ENCODE data around the gene TMEM170B.

Gene TMEM170B

DNA sequence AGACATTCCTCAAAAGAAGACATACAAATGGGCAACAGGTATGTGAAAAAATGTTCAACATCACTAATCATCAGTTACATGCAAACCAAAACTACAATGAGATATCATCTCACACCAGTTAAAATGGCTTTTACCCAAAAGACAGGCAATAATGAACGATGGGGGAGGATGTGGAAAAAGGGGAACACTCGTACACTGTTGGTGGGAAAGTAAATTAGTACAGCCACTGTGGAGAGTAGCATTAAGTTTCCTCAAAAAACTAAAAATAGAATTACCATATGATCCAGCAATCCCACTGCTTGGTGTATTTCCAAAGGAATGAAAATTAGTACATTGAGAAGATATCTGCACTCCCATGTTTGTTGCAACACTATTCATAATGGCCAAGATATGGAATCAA, 8.6 kb upstream of the TMEM170B start:
- Histone ChIP-seq H3K79me2 (ENCODE audit: low read length) (no peaks in the 10 kb centered on the region), H3K9me3 (replicated peaks; ENCODE audit: insufficient read depth, low read length) (no peaks in the 10 kb centered on the region), H4K20me1 (ENCODE audit: insufficient read depth, low read length) (no peaks in the 10 kb centered on the region), H3K36me3 (replicated peaks; ENCODE audit: insufficient read depth, low read length) (no peaks in the 10 kb centered on the region), H3K9me2 (replicated peaks; ENCODE audit: insufficient read depth, low read length) (no peaks in the 10 kb centered on the region), H3K4me2 (ENCODE audit: low read depth, low read length) (no peak overlapping the region), H3F3A (ENCODE audit: insufficient read depth, low read length) (no peaks in the 10 kb centered on the region), H3K27ac (ENCODE audit: low read length) (no peak overlapping the region), H3K27me3 (replicated peaks; ENCODE audit: insufficient read depth, low read length) (no peaks in the 10 kb centered on the region), H3K4me1 (ENCODE audit: low read length) (no peaks in the 10 kb centered on the region), H3K4me3 (ENCODE audit: low read length) (no peak overlapping the region), H2AFZ (ENCODE audit: low read length) (no peak overlapping the region), H3K9ac (ENCODE audit: low read length) (no peak overlapping the region)
- TF ChIP-seq EZH2phosphoT487 (IDR thresholded peaks at IDR 0.05; ENCODE audit: low read length) = no peak
- TF ChIP-seq, protein P1, sequence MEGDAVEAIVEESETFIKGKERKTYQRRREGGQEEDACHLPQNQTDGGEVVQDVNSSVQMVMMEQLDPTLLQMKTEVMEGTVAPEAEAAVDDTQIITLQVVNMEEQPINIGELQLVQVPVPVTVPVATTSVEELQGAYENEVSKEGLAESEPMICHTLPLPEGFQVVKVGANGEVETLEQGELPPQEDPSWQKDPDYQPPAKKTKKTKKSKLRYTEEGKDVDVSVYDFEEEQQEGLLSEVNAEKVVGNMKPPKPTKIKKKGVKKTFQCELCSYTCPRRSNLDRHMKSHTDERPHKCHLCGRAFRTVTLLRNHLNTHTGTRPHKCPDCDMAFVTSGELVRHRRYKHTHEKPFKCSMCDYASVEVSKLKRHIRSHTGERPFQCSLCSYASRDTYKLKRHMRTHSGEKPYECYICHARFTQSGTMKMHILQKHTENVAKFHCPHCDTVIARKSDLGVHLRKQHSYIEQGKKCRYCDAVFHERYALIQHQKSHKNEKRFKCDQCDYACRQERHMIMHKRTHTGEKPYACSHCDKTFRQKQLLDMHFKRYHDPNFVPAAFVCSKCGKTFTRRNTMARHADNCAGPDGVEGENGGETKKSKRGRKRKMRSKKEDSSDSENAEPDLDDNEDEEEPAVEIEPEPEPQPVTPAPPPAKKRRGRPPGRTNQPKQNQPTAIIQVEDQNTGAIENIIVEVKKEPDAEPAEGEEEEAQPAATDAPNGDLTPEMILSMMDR (IDR thresholded peaks at IDR 0.05; ENCODE audit: low read length) = no peak
- no peak for TF ChIP-seq EZH2 (optimal IDR thresholded peaks at IDR 0.05; ENCODE audit: low read depth, low read length)
- no peak for DNase-seq

DNA sequence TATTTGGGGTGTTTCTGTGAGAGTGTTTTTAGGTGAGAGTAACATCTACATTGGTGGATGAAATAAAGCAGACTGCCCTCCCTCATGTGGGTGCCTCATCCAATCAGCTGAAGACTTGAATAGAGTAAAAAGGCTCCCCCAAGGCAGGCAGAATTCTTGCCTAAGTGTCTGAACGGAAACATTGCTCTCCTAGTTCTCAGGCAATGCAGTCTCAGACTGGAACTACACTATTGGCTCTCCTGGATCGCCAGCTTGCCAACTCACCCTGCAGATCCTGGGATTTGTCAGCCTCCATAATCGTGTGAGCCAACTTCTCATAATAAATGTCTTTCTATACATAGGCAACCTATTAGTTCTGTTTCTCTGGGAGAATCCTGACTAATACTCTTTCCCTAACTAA, 5.5 kb upstream of the TMEM170B start:
- Histone ChIP-seq H3K4me3 (ENCODE audit: low read length) (no peak overlapping the region), H3K36me3 (replicated peaks; ENCODE audit: insufficient read depth, low read length) (no peaks in the 10 kb centered on the region), H3K4me2 (ENCODE audit: low read depth, low read length) (no peak overlapping the region), H3K9me3 (replicated peaks; ENCODE audit: insufficient read depth, low read length) (no peaks in the 10 kb centered on the region), H3K27ac (ENCODE audit: low read length) (no peak overlapping the region), H2AFZ (ENCODE audit: low read length) (no peak overlapping the region), H3K9me2 (replicated peaks; ENCODE audit: insufficient read depth, low read length) (no peaks in the 10 kb centered on the region), H4K20me1 (ENCODE audit: insufficient read depth, low read length) (0 out of 2 replicates have a peak, but pooled peaks cover 3% of the 10 kb centered on the region), H3K9ac (ENCODE audit: low read length) (no peak overlapping the region), H3K27me3 (replicated peaks; ENCODE audit: insufficient read depth, low read length) (no peaks in the 10 kb centered on the region; the same call in 1 of the 2 replicates), H3K79me2 (ENCODE audit: low read length) (no peaks in the 10 kb centered on the region), H3F3A (ENCODE audit: insufficient read depth, low read length) (peaks cover 13% of the 10 kb centered on the region), H3K4me1 (ENCODE audit: low read length) (0 out of 2 replicates have a peak, but pooled peaks cover 4% of the 10 kb centered on the region)
- no peak for DNase-seq
- no peak for TF ChIP-seq EZH2 (optimal IDR thresholded peaks at IDR 0.05; ENCODE audit: low read depth, low read length)
- no peak for TF ChIP-seq EZH2phosphoT487 (IDR thresholded peaks at IDR 0.05; ENCODE audit: low read length)
- TF ChIP-seq, protein P1 (IDR thresholded peaks at IDR 0.05; ENCODE audit: low read length) = no peak

DNA sequence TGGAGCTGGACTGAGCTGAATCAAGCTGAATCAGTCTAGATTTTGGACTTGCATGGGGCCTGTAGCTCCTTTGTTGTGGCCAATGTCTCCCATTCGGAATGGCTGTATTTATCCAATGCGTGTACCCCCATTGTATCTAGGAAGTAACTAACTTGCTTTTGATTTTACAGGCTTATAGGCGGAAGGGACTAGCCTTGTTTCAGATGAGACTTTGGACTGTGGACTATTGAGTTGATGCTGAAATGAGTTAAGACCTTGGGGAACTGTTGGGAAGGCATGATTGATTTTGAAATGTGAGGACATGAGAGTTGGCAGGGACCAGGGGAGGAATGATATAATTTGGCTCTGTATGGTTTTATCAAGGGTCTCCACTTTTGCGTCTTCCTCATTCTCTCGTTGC, 3.0 kb upstream of the TMEM170B start:
- Histone ChIP-seq H3K9me2 (replicated peaks; ENCODE audit: insufficient read depth, low read length) (no peaks in the 10 kb centered on the region), H3K4me2 (ENCODE audit: low read depth, low read length) (no peak overlapping the region), H3K9me3 (replicated peaks; ENCODE audit: insufficient read depth, low read length) (no peaks in the 10 kb centered on the region), H3K27me3 (replicated peaks; ENCODE audit: insufficient read depth, low read length) (peaks cover 4% of the 10 kb centered on the region; the same call in 1 of the 2 replicates), H4K20me1 (ENCODE audit: insufficient read depth, low read length) (0 out of 2 replicates have a peak, but pooled peaks cover 3% of the 10 kb centered on the region), H3K9ac (ENCODE audit: low read length) (no peak overlapping the region), H3K4me3 (ENCODE audit: low read length) (no peak overlapping the region), H3K79me2 (ENCODE audit: low read length) (no peaks in the 10 kb centered on the region), H3K36me3 (replicated peaks; ENCODE audit: insufficient read depth, low read length) (no peaks in the 10 kb centered on the region), H2AFZ (ENCODE audit: low read length) (no peak overlapping the region), H3K4me1 (ENCODE audit: low read length) (0 out of 2 replicates have a peak, but pooled peaks cover 4% of the 10 kb centered on the region), H3K27ac (ENCODE audit: low read length) (no peak overlapping the region), H3F3A (ENCODE audit: insufficient read depth, low read length) (peaks cover 19% of the 10 kb centered on the region)
- no peak for DNase-seq
- no peak for TF ChIP-seq EZH2 (optimal IDR thresholded peaks at IDR 0.05; ENCODE audit: low read depth, low read length)
- TF ChIP-seq, protein P1 (IDR thresholded peaks at IDR 0.05; ENCODE audit: low read length) = no peak
- TF ChIP-seq EZH2phosphoT487 (IDR thresholded peaks at IDR 0.05; ENCODE audit: low read length) = no peak
